HUDEP-2 (cell line): ENCODE data around the gene AKR1C8.
"Not testable (repeated sequence)": the region's sequence is repeated elsewhere in the genome, so short reads cannot be mapped to it uniquely, and the experiment has no call there.

Experiments used
- DNase-seq, 76 experiments: peaks; one replicate each; lab custom pipeline; 2025; ENCODE audit not compliant: unreplicated experiment in 76 of 76; lab: John Stamatoyannopoulos, UW

AKR1C8 gene

DNA sequence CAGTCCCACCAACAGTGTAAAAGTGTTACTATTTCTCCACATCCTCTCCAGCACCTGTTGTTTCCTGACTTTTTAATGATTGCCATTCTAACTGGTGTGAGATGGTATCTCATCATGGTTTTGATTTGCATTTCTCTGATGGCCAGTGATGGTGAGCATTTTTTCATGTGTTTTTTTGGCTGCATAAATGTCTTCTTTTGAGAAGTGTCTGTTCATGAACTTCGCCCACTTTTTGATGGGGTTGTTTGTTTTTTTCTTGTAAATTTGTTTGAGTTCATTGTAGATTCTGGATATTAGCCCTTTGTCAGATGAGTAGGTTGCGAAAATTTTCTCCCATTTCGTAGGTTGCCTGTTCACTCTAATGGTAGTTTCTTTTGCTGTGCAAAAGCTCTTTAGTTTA, 9.4 kb downstream of the AKR1C8 start:
- DNase-seq: not testable (repeated sequence)

DNA sequence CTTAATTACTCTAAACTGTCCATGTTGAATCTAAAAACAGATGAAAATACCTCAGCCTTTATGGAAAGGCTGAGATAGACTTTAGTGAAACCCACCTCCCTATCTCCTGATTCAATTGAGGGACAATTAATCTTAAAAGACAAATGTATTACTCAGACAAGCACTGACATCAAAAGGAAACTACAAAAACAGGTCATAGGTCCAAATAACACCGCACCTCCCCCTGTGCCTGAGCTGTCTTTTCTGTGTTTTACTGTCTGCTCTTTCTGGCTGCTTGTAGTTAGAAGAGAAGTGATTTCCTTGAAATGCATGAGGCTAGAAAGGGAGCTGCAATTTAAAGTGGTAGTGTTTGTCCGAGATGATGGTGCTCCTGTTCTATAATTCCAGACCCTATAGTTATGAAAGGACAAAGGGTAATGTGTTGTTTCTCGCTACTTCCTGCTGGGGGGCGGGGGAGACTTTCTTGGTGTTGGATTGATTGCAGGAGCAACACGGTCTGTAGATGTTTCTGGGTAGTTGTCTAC, 16.0 kb downstream of the AKR1C8 start:
- no peak for DNase-seq

DNA sequence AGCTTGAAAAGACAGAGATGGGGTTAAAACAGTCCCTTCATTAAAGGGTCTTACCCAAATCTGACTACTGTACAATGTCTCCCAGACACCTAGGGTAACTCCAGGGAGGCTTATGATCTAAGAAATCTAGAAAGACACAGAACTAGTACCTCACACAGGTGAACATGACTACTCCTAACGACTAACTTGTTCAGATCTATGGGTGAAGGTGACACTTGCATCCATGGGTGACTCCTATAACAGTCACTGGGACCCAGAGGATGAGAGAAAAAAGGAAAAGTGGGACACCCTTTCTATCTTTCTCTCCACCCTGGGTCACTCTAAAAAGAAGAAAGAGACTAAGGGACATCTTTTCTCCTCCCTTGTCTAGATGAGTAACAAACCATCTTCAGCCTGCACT, 19.2 kb downstream of the AKR1C8 start:
- DNase-seq: no peak

DNA sequence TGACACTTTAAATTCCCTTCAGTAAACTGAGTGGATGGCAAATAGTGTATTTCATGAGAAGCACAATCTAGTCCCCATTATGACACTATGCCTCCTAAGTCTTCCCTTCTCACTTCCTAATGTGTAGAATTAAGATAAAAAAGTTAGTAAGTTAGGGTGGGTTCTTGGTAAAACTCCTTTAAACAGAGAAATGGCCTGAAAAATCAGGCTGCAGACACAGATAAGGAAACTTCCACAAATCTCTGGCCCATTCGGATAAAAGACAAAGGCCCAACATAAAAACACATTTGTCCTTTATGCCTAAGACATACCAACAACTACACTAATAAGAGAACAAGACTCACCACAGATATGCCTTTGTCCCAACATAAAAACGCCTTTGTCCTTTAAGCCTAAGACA, 21.5 kb downstream of the AKR1C8 start:
- DNase-seq: no peak

DNA sequence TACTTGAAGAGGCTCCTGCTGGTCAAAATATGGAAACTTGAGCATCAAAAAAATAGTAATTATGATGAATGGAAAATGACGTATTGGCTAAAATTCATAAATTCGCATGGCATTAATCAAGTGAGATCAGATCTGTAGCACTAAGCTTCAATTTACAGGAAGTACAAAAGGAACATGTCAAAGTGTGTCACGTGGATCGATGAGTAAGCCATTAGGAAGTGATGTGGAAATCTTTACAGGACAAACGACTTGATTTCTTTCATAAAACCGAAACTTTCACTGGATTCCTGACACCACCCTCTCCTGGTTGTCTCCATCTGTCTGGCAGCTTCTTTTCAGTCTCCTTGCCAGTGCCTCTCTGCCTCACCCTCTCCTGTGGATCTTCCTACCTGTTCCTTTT, 25.8 kb downstream of the AKR1C8 start:
- DNase-seq: no peak

DNA sequence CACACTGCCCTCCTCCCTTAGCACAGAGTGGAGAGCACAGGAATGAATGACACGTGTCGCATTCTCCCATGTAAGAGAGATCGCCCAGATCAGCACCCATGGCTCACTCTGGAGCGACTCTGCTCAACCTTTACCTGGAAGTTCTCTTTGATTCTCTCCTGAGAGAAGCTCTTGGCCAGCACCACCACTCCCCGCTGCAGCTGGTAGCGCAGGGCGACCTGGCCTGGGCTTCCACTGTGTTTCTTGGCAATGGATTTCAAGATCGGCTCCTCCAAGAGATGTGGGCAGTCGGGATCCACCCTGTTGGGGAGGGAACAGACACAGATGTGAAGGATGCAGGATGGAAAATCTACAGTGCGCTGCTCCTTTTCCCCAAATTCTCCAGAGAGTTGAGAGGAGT, 27.4 kb downstream of the AKR1C8 start:
- no peak for DNase-seq

DNA sequence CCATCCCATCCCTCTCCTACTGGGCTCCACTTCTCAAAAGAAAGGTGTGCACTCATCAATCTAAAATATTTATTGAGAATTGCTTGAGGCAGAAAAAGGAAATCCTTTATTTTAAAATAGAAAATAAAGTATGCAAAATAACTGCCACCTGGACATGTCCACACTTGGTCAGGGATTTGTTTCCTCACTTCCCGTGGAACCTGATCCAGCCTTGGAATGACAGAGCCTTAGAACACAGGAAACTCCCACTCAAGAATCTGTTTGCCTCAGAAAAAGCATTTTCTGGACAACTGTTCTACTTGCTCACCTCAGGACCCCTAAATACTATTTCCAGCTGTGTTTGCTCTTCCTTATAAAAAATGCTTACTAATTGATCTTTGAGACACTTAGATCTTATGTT, 29.0 kb downstream of the AKR1C8 start:
- no peak for DNase-seq

DNA sequence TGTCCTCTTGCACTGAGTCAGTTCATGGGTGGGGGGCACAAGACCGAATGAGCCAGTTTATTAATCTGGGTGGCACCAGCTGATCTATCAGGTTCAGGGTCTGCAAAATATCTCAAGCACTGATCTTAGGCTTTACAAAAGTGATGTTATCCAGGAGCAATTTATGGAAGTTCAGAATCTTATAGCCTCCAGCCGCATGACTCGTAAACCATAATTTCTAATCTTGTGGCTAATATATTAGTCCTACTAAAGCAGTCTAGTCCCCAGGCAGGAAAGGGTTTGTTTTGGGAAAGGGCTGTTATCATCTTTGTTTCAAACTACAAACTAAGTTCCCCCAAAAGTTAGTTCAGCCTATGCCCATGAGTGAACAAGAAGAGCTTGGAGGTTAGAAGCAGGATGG, 33.9 kb downstream of the AKR1C8 start:
- no peak for DNase-seq

DNA sequence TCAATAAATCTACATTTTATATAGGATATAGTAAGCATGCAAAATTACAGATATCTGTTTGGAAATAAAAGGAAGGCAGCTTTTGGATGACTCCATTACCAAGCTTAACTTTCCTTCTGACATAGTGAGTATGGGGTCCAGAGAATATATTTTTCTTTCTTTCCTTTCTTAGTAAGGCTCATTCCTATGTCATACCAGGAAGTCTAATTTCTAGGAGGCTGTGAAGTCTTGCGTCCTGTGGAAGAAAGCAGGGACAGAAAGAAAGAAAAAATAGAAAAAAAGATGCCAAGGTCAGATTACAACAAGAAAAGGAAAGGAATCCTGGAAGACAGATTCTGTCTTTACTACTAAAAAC, 36.3 kb downstream of the AKR1C8 start:
- no peak for DNase-seq

DNA sequence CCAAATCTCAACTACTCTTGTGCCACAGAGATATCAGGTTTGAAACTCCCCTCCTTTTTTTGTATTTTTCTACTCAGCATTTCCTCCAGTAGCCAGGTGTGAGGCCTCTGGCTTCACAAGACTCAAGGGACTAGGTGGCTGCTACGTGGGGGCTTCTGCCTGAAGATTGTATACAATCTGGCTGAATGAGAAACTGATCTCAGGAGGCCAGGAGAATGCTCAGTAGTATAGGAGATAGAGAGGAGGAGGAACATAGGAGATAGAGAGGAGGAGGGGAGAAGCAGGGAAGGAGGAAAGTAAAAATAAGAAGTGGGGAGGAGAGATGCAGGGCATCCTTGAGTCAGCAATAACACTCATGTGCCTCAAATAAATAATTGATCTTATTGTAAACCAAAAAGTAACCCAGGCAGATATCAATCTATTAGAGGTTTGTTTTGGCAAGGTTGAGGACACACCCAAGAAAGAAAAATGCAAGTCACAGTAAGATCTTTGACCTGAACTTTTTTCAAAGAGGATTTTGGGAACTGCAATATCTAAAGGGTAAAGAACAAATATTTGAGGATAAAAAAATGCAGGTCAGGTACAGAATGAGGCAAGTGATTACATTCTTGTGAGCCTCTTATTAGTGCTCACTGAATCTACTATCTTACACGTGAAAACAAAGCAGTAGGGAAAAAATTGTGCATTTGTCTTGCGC, 36.8 kb downstream of the AKR1C8 start:
- peak in 1 of 76 experiments; percentile 7 for DNase-seq

DNA sequence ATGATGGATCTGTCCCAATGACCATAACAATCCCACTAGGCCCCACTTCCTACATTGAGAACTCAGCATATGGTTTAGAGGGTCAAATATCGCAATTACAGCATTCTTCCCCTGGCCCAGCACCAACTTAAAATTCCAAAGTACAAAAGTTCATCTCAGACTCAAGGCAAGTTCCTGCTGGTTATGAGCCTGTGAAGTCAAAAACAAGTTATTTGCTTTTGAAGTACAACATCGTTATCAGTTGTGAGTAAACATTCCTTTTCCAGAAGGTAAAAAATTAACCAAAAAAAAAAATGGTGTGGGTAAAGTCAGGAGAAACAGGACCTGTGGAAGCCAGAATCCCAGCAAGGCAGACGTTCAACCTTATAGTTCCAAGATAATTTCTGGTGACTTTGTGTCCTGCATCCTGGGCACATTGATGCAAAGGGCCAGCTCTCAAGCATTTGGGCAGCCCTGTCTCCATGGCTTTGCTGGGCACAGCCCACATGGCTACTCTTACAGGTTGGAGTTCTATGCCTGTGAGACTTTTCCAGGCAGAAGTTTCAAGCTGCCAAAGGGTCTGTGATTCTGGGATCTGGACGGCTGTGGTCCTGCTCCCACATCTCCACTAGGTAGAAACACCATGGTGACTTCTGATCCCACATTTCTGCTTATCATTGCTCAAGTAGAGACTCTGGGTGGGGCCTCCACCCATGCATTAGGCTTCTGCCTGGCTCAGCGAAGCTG, 37.5 kb downstream of the AKR1C8 start:
- DNase-seq: peak in 2 of 76 experiments; percentile 2 to 20

DNA sequence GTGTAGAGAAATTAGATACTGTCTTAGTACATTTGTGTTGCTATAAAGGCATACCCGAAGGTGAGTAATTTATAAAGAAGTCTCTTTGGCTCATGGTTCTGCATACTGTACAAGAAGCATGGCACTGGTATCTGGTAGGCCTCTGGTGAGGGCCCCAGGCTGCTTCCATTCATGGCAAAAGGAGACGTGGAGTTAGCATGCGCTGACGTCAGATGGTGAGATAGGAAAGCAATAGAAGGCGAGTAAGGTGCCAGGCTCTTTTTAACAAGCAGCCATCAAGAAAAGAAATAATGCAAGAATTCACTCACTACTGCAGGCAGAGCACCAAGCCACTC, 38.1 kb downstream of the AKR1C8 start:
- no peak for DNase-seq

DNA sequence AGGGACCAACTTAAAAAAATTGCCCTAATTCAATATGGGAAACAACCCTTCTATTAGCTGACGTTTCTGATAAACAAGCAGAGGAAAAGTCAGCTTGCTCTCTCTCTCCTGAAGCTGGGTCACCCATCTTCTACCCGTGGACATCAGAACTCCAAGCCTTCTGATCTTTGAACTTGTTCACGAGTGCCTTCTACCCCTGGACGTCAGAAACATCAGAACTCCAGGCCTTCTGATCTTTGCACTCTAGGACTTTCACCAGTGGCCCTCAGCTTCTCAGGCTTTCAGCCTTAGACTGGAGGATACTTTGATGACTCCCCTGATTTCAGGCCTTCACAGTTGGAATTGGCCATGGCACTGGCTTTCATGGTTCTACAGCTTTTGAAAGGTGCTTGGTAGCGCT, 41.8 kb downstream of the AKR1C8 start:
- no peak for DNase-seq

DNA sequence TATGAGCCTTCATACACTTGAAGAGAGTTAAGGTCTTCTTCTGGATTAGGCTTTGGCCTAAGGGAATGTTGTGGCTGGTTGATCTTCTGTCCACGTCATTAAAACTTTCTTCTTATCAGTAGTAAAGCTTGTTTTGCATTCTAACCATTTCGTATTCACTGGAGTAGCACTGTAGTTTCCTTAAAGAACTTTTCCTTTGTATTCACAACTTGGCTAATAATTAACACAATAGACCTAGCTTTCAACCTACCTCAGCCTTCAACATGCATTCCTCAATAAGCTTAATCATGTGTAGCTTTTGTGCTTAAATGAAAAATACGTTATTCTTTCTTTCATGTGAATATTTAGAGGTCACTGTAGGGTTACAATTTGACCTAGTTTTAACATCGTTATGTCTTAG, 42.8 kb downstream of the AKR1C8 start:
- no peak for DNase-seq

DNA sequence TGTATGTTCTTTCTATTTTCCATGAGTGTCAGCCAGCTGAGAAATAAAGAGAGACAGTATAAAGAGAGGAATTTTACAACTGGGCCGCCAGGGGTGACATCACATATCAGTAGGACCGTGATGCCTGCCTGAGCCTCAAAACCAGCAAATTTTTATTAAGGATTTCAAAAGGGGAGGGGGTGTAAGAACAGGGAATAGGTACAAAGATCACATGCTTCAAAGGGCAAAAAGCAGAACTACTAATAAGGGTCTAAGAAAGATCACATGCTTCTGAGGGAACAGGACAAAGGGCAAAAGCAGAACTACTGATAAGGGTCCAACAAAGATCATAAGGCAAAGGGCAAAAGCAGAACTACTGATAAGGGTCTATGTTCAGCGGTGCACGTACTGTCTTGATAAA, 47.3 kb downstream of the AKR1C8 start:
- DNase-seq: not testable (repeated sequence)

DNA sequence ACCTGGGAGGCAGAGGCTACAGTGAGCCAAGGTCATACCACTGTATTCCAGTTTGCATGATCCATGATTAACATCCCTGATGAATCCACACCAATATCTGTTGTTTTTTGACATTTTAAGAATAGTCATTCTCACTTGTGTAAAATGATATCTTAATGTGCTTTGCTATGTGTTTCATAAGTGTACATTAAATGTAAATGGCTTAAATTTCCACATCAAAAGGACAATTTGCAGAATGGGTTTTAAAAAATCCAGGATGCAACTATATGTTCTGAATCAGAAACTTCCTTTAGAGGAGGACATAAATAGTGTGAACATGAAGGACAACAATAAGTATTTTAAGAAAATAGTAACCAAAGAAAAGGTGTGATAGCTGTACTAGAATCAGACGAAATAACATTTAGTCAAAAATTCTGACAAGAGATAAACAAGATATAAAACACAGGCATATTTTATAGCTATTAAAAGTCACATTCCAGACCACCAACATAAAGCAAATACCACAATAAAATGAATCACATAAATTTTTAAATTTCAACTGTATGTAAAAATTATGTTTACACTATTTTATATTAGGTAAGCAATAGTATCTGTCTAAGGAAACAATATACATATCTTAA, 48.4 kb downstream of the AKR1C8 start:
- no peak for DNase-seq

DNA sequence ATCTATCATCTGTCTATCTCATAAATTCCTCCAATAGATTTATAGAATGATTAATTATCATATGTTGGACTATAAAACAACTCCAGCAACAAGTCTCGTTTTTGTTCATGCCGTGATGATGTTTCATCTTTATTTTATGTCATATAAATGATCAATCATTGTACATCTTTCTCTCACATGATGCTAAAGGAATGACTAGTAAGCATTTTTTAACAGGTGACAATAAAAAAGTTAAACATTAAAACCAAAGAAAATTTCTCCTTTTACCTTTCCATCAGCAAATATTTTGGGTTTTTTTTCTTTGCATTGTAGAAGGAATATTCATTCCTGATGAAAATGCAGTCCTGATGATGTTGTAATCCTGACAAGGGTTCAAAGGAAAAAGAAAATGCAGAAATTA, 49.4 kb downstream of the AKR1C8 start:
- no peak for DNase-seq

DNA sequence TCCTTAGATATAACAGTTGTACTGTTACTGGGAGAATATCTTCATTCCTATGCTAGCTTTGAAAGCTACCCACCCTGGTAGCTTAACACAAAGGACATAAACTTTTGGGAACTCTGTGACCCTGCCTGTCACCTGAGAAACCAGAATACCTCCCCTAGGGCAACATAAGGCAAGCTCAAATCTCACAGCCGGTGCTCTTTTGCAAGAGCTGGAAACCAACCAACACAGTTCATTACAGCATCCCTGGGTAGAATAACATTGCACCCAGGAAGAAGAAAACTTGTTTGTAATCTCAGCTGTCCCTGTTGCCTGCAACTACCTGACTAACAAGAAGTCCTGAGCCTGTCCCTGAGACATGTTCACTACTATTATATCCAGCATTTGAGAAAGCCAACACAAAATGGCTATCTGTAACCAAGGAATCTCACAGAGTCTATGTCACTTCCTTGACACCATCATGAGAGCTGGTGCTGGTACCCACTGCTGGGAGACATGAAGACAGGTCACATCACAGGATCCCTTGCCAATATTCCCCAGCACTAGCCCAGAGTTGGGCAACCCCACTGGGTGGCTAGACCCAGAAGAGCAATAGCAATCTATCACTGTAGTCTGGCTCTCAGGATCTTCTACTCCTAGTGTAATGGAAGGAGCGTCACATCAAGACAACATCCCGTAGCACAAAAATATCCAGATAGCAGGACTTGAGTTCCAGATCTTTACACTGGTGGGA, 59.5 kb downstream of the AKR1C8 start:
- no peak for DNase-seq

DNA sequence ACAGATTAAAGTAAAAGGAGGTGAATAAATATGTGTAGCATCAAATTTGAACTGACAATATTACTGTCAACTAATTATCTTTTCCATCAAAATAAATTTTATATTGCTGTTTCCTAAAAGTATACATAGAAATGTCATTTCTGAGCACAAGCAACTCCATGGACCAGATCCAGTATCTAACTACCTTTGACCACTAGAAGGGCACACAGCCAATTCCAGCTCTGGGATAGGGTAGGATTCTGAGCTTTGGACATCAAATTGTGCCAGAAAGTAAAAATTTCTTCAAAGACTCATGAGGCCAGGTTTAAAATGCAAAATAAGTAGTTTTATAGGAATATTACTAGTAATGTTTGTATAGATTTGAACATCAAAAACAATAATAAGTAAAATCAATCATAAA, 61.1 kb downstream of the AKR1C8 start:
- no peak for DNase-seq

DNA sequence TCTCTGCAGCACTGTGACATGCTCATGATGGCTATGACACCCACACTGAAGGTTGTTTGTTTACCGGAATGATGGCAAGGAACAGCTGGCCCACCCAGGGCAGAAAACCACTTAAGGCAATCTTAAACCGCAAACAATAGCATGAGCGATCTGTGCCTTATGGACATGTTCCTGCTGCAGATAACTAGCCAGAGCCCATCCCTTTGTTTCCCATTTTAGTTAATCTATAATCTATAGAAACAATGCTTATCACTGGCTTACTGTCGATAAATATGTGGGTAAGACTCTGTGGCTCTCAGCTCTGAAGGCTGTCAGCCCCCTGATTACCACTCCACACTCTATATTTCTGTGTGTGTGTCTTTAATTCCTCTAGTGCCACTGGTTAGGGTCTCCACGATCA, 65.0 kb downstream of the AKR1C8 start:
- DNase-seq: not testable (repeated sequence)

DNA sequence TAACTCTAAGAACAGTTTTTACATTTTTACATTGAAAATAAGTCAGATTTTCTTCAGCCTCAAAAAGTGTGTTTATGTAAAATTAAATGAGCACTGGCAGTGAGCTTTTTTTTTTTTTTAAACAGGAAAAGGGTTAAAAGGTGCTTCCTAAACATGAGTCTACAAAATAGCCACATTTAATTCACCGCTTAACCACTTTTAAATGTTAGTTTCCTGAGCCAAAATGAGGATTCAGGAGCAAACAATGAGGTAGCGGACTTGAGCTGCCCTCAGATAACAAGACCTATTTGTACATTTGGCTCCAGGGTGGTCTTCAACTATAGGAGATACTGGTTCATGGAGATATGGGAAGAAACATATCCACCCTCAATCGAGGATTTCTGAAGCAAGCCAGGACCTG, 67.9 kb downstream of the AKR1C8 start:
- no peak for DNase-seq
